ENCODE data around the gene SEC14L2. TPM values are rescaled to one million over a fixed set of nuclear protein-coding genes. Genes with fewer than 3 reads are reported as not detected.

The SEC14L2 gene
- polyA plus RNA-seq, 1 donor from 2014 or later, result 2.7 TPM

- TF ChIP-seq POLR2AphosphoS5 (IDR thresholded peaks at IDR 0.05) (no peak), SMC3 (conservative IDR thresholded peaks at IDR 0.05; ENCODE audit: poor library complexity) (no peak), TAF1 (IDR thresholded peaks at IDR 0.05; ENCODE audit: low read depth) (no peak), RAD21 (conservative IDR thresholded peaks at IDR 0.05) (no peak), MXI1 (conservative IDR thresholded peaks at IDR 0.05; ENCODE audit: poor library complexity, severe bottlenecking) (no peak), EZH2 (IDR thresholded peaks at IDR 0.05; ENCODE audit: borderline replicate concordance, insufficient read depth, low read length, poor library complexity, severe bottlenecking) (no peak), EP300 (conservative IDR thresholded peaks at IDR 0.05; ENCODE audit: poor library complexity, severe bottlenecking) (no peak)
- TF ChIP-seq, protein P1, sequence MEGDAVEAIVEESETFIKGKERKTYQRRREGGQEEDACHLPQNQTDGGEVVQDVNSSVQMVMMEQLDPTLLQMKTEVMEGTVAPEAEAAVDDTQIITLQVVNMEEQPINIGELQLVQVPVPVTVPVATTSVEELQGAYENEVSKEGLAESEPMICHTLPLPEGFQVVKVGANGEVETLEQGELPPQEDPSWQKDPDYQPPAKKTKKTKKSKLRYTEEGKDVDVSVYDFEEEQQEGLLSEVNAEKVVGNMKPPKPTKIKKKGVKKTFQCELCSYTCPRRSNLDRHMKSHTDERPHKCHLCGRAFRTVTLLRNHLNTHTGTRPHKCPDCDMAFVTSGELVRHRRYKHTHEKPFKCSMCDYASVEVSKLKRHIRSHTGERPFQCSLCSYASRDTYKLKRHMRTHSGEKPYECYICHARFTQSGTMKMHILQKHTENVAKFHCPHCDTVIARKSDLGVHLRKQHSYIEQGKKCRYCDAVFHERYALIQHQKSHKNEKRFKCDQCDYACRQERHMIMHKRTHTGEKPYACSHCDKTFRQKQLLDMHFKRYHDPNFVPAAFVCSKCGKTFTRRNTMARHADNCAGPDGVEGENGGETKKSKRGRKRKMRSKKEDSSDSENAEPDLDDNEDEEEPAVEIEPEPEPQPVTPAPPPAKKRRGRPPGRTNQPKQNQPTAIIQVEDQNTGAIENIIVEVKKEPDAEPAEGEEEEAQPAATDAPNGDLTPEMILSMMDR (IDR thresholded peaks at IDR 0.05; ENCODE audit: poor library complexity, severe bottlenecking), result no peak
- TF ChIP-seq, protein P2, sequence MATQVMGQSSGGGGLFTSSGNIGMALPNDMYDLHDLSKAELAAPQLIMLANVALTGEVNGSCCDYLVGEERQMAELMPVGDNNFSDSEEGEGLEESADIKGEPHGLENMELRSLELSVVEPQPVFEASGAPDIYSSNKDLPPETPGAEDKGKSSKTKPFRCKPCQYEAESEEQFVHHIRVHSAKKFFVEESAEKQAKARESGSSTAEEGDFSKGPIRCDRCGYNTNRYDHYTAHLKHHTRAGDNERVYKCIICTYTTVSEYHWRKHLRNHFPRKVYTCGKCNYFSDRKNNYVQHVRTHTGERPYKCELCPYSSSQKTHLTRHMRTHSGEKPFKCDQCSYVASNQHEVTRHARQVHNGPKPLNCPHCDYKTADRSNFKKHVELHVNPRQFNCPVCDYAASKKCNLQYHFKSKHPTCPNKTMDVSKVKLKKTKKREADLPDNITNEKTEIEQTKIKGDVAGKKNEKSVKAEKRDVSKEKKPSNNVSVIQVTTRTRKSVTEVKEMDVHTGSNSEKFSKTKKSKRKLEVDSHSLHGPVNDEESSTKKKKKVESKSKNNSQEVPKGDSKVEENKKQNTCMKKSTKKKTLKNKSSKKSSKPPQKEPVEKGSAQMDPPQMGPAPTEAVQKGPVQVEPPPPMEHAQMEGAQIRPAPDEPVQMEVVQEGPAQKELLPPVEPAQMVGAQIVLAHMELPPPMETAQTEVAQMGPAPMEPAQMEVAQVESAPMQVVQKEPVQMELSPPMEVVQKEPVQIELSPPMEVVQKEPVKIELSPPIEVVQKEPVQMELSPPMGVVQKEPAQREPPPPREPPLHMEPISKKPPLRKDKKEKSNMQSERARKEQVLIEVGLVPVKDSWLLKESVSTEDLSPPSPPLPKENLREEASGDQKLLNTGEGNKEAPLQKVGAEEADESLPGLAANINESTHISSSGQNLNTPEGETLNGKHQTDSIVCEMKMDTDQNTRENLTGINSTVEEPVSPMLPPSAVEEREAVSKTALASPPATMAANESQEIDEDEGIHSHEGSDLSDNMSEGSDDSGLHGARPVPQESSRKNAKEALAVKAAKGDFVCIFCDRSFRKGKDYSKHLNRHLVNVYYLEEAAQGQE (IDR thresholded peaks at IDR 0.05; ENCODE audit: borderline replicate concordance), result no peak
- H3K79me2 ChIP-seq (replicated peaks; ENCODE audit: insufficient read depth, low read length), result no peaks in the 10 kb centered on the region
These were observed 41.7 kb downstream of the SEC14L2 start for GRCh38 chr22:30438559-30438958.

DNA sequence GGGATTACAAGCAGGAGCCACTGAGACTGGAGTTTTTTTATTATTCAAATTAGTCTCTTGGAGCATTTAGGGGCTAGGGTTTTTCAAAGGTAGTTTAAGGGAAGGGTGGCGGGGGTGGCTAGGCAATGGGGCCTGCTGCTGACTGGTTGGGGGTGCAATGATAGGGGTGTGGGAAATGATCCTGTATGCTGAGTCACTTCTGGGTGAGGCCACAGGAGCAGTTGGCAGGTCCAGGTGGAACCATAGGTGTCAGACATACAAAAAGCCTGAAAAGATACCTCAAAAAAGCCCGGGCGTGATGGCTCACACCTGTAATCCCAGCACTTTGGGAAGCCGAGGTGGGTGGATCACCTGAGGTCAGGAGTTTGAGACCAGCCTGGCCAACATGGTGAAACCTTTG lies 42.4 kb downstream of the SEC14L2 start:
- no peak overlapping the region for H2AFZ ChIP-seq (ENCODE audit: low read depth, low read length)
- H3K9me2 ChIP-seq (ENCODE audit: insufficient read depth, low read length), result no peaks in the 10 kb centered on the region
- no peaks in the 10 kb centered on the region for H3K9me3 ChIP-seq (ENCODE audit: low read length)
- no peak overlapping the region for H3K4me2 ChIP-seq (ENCODE audit: low read length)
- no peak overlapping the region for H3K4me3 ChIP-seq (ENCODE audit: low read length)
- H3K9ac ChIP-seq (ENCODE audit: low read length), result no peak overlapping the region
- TF ChIP-seq, protein P2 (IDR thresholded peaks at IDR 0.05; ENCODE audit: borderline replicate concordance), result no peak
- TF ChIP-seq EP300 (conservative IDR thresholded peaks at IDR 0.05; ENCODE audit: poor library complexity, severe bottlenecking), result no peak
- no peak for TF ChIP-seq EZH2 (IDR thresholded peaks at IDR 0.05; ENCODE audit: borderline replicate concordance, insufficient read depth, low read length, poor library complexity, severe bottlenecking)
- TF ChIP-seq POLR2AphosphoS5 (IDR thresholded peaks at IDR 0.05), result no peak
- no peak for TF ChIP-seq RAD21 (conservative IDR thresholded peaks at IDR 0.05)
- TF ChIP-seq SMC3 (conservative IDR thresholded peaks at IDR 0.05; ENCODE audit: poor library complexity), result no peak
- no peak for TF ChIP-seq MXI1 (conservative IDR thresholded peaks at IDR 0.05; ENCODE audit: poor library complexity, severe bottlenecking)
- no peak for TF ChIP-seq TAF1 (IDR thresholded peaks at IDR 0.05; ENCODE audit: low read depth)
- TF ChIP-seq, protein P1 (IDR thresholded peaks at IDR 0.05; ENCODE audit: poor library complexity, severe bottlenecking), result no peak
- no peaks in the 10 kb centered on the region for H3K36me3 ChIP-seq (ENCODE audit: insufficient read depth, low read length)
- no peaks in the 10 kb centered on the region for H3F3A ChIP-seq (ENCODE audit: insufficient read depth, low read length, poor library complexity, severe bottlenecking)
- H4K20me1 ChIP-seq (ENCODE audit: insufficient read depth), result no peaks in the 10 kb centered on the region
- no peaks in the 10 kb centered on the region for H3K79me2 ChIP-seq (replicated peaks; ENCODE audit: insufficient read depth, low read length)
- no peak overlapping the region for H3K27ac ChIP-seq (ENCODE audit: low read length)
- no peaks in the 10 kb centered on the region for H3K27me3 ChIP-seq (ENCODE audit: insufficient read depth, low read depth, low read length)

More at GRCh38 chr22:30438559-30438958, 41.7 kb downstream of the SEC14L2 start:
- H3K36me3 ChIP-seq (ENCODE audit: insufficient read depth, low read length), result no peaks in the 10 kb centered on the region
- no peak overlapping the region for H3K27ac ChIP-seq (ENCODE audit: low read length)
- no peaks in the 10 kb centered on the region for H3F3A ChIP-seq (ENCODE audit: insufficient read depth, low read length, poor library complexity, severe bottlenecking)
- H3K4me2 ChIP-seq (ENCODE audit: low read length), result no peak overlapping the region
- no peaks in the 10 kb centered on the region for H3K27me3 ChIP-seq (ENCODE audit: insufficient read depth, low read depth, low read length)
- H3K9me2 ChIP-seq (ENCODE audit: insufficient read depth, low read length), result no peaks in the 10 kb centered on the region
- no peak overlapping the region for H3K4me3 ChIP-seq (ENCODE audit: low read length)
- H3K9me3 ChIP-seq (ENCODE audit: low read length), result no peaks in the 10 kb centered on the region
- H2AFZ ChIP-seq (ENCODE audit: low read depth, low read length), result no peak overlapping the region
- H4K20me1 ChIP-seq (ENCODE audit: insufficient read depth), result no peaks in the 10 kb centered on the region
- no peak overlapping the region for H3K9ac ChIP-seq (ENCODE audit: low read length)
